Measurements from ENCODE around the gene CDC14A.

GRCh38 chr1:100512803-100513352 is 160.6 kb downstream of the CDC14A start:
- TF ChIP-seq FOXK2 (IDR thresholded peaks at IDR 0.05): no peak
- TF ChIP-seq TARDBP (IDR thresholded peaks at IDR 0.05): no peak
- TF ChIP-seq HDGF (IDR thresholded peaks at IDR 0.05; ENCODE audit: borderline replicate concordance): no peak
- no peak for TF ChIP-seq ARNT (IDR thresholded peaks at IDR 0.05)
- TF ChIP-seq SP1 (IDR thresholded peaks at IDR 0.05): no peak
- TF ChIP-seq BHLHE40 (IDR thresholded peaks at IDR 0.05; ENCODE audit: borderline replicate concordance): no peak
- no peak for TF ChIP-seq SUZ12 (IDR thresholded peaks at IDR 0.05)
- TF ChIP-seq CTBP1 (IDR thresholded peaks at IDR 0.05; ENCODE audit: borderline replicate concordance): no peak
- no peak for TF ChIP-seq FOXM1 (IDR thresholded peaks at IDR 0.05; ENCODE audit: borderline replicate concordance)
- TF ChIP-seq, protein P1, sequence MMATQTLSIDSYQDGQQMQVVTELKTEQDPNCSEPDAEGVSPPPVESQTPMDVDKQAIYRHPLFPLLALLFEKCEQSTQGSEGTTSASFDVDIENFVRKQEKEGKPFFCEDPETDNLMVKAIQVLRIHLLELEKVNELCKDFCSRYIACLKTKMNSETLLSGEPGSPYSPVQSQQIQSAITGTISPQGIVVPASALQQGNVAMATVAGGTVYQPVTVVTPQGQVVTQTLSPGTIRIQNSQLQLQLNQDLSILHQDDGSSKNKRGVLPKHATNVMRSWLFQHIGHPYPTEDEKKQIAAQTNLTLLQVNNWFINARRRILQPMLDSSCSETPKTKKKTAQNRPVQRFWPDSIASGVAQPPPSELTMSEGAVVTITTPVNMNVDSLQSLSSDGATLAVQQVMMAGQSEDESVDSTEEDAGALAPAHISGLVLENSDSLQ (IDR thresholded peaks at IDR 0.05): no peak
- no peak for TF ChIP-seq L3MBTL2 (conservative IDR thresholded peaks at IDR 0.05)
- TF ChIP-seq NFRKB (IDR thresholded peaks at IDR 0.05): no peak
- TF ChIP-seq LEF1 (IDR thresholded peaks at IDR 0.05; ENCODE audit: borderline replicate concordance): no peak

Data from HEK293T (cell line).